Stimulated activated CD8-positive, alpha-beta memory T cell treated with anti-CD3 and anti-CD28 coated beads, Interleukin-15, amount 100 ng/mL, for 1 hour (primary cell): ENCODE data around the gene STYXL1.
"Not testable (repeated sequence)": the region's sequence is repeated elsewhere in the genome, so short reads cannot be mapped to it uniquely, and the experiment has no call there.

Experiments used
- DNase-seq: peaks from one replicate; pipeline ENCODE4 v3.0.0-alpha.2; 2020; ENCODE audit warnings: low read depth

Gene STYXL1

DNA sequence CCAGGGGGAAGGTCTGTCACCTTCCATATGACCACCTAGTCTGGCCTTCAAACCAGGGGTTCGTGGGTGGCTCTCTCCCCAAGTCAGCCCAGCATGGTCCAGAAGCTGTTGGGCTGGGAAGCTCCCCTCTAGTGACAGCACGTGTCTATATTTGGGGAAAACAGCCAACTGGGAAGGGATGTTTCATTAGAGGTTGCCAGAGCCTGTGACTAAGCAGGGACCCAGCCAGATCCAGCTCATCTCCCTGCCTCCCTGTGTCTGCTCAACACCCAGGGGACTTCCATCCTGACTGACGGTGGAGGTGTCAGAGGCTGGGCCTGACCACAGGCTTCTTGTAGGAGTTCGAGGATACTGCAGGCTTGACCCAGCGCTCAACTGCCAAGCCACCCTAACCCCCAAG is 10.5 kb downstream of the STYXL1 start:
- no peak for DNase-seq

DNA sequence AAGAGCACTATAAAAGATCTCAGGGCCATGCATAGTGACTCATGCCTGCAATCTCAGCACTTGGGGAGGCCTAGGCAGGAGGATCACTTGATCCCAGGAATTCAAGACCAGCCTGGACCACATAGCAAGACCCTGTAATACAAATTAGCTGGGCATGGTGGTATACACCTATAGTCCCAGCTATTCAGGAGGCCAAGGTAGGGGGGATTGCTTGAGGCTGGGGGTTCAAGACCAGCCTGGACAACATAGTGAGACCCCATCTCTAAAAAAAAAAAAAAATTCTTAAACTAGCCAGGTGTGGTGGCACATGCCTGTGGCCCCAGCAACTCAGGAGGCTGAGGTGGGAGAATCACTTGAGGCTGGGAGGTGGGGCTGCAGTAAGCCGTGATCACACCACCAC is 15.8 kb downstream of the STYXL1 start:
- DNase-seq, result no peak

DNA sequence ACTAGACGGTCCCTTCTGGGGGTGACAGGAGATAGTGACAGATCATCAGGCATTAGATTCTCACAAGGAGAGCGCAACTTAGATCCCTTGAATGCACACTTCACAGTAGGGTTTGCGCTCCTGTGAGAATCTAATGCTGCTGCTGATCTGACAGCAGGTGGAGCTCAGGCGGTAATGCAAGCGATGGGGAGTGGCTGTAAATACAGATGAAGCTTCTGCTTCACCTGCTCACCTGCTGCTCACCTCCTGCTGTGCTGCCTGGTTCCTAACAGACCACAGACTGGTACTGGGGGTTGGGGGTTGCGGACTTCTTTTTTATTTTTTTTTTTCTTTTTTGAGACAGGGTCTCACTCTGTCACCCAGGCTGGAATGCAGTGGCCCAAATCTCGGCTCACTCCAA is 18.1 kb downstream of the STYXL1 start:
- DNase-seq, result not testable (repeated sequence)

DNA sequence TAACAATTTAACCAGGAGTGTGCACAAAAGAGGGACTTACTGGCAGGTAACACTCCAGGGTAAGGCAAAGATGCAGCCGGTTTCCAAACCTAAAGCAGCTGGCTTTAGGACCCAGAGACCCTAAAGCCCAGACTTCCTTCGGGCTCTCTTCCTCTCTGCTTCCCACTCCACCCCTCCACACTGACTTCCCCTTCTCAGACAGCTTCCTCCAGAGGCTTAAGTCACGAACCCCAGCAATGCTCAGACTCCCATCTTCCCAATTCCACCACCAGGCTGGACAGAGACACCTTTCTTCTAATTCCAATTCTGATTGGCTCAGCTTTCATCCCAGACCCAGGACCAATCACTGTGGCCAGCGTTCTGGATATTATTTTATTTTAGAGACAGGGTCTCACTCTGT is 24.8 kb downstream of the STYXL1 start:
- DNase-seq, result no peak

DNA sequence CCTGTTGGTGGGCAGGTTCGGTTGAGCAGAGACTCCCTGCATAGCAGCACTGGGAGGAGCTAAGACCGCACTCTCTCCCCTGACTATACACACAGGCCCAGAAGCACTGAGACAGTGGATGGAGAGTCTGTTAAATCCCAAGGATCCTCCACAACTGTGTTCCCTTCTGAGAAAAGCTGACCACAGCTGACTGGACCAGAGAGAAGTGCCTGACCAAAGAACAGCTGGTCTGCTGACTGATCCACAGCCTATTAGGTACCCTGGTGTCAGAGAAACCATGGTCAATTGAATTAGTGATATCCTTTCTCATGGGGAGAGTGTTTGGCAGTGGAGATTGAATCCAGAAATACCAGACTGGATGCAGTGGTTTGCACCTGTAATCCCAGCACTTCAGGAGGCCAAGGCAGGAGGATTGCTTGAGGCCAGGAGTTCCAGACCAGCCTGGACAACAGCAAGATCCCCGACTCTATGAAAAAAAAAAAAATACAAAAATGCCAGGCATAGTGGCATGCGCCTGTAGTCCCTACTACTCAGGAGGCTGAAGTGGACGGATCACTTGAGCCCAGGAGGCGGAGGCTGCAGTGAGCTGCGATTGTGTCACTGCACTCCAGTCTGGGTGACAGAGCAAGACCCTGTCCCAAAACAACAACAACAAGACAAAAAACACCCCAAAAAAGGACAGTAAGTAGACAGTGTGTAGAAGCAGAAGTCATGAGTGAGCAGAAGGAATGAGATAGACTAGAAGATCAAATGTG is 25.6 kb downstream of the STYXL1 start:
- no peak for DNase-seq

DNA sequence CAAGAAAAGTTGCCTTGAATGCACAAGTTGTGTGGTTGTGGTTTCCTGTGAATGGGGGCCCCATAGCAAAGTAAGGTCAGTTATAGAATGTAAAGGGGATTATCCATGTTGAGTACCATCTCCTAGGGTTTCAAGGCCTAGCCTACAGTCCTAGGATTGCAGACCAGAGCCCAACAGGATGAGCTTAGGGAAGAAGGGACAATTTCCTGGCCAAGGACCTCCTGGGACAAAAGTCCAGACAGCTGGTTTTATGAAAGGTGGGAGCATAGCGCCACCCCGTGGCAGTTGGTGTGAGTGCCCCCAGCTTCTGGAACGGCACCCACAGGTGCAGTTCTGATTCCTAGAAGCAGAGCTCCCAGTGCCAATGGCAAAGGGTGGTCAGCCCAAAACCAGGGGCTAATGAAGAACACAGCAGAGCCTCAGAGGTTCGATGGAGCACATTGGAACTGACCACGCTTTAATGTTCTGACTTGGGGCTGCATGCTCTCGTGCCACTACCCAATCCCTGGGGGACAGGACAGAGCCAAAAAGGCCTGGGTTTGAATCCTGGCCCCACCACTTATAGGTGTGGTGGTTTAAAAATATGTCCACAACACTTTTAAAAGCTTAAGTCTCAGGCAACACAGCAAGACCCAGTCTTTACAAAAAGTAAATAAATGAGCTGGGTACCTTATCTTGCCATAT is 27.6 kb downstream of the STYXL1 start:
- DNase-seq, result peak; percentile 46

DNA sequence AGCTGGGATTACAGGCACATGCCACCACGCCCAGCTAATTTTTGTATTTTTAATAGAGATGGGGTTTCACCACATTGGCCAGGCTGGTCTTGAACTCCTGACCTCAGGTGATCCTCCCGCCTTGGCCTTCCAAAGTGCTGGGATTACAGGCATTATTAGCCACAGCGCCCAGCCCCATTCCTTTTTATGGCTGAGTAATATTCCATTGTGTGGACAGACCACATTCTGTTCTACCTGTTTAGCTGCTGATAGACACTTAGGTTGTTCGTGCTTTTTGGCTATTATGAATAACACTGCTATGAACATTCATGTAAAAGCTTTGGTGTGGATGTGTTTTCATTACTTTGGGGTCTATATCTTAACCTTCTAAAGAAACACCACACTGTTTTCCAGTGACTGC is 29.3 kb downstream of the STYXL1 start:
- not testable (repeated sequence) for DNase-seq

DNA sequence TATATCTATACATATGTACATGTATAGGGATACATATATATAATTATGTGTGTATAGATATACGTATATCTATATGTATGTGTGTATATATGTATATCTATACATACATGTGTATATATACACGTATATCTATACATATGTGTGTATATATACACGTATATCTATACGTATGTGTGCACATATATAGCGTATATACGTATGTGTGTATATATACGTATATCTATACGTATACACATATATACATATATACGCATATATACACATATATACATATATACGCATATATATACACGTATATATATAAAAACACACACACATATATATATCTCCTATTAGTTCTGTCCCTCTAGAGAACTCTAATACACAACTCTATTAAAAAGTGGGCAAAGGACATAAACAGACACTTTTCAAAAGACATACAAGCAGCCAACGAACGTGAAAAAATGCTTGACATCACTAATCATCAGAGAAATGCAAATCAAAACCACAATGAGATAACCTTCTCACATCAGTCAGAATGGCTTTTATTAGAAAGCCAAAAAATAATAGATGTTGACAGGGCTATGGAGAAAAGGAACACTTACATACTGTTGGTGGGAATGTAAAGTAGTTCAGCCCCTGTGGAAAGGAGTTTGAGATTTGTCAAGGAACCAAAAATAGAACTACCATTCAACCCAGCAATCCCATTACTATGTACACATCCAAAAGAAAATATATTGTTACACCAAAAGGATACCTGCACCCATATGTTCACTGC is 31.4 kb downstream of the STYXL1 start:
- no peak for DNase-seq

DNA sequence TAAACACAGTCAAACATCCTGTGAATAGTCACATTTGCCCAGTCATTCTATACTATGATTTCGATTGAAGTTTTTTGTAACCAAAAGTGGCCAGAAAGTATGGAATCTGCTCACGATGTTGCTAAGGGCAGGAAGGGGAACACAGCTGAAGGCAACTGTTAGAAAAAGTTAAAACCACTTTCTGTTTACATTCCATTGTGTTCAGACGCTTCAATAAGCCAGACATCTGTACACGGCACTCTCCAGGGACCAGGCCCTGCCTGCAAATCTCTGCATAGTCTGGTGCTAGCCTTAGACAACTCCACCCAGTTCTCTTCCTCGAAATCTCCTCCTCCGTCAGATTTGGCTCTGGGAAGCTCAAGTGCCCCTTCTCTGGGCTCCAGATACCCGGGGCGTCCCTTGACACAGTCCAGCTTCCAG is 36.3 kb downstream of the STYXL1 start:
- no peak for DNase-seq

DNA sequence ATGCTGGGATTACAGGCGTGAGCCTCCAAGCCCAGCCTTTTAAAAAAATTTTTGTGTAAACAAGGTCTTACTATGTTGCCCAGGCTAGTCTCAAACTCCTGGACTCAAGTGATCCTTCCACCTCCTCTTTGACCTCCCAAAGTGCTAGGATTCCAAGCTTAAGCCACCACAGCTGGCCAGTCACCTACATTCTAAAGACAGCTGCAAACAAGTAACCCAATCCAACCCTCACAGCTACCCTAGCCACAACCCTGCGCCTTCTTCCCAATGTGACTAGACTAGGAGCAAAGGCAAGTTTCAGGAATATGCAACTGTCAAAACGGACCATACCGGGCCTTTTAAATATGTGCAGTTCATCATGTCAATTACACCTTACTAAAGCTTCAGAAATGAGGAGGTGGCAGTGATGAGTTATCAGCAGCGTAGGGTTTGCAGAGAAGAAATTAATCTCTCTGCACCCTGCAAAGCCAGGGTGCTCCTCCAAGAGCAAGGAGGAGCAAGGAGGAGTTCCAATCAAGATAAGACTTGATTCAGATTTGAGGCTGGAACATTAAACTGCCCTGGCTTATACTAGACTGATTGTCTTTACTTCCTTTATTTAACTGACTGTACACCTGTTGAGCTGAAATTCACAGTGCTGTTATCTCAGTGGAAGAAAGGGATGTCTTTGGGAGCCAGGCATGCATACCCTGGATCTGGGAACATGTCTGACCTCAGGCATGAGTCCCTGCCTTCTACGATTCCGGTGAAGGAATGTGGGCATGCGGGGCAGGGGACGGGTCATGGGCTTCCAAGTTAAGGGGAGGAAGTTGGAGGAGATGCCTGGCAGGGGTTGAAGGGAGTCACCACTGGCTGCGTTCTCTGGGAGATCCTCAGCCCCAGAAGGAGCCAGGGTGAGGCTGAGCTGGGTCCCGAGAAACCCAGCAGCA is 37.9 kb downstream of the STYXL1 start:
- no peak for DNase-seq

DNA sequence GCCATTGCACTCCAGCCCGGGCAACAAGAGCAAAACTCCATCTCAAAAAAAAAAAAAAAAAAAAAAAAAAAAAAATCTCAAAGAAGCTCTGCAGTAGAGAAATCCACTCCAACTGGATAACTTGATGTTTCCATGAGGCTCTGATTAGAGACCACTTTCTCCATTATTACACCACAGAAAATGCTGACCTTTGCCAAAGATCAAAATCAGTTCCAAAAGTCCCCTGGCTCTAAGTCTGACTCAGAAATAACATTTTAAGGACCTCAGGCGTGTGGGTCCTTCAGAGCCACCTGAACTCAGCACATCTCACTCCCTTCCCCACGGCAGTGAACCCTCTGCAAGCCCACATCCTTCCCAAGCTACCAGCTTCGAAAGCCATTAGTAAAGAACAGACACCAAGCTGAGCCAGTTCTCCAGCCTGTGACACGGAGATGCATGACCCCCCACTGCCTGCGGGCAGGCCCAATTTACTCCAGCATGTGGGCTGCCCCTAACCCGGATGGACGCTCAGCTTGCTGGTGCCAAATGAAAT is 39.6 kb downstream of the STYXL1 start:
- DNase-seq, result no peak

DNA sequence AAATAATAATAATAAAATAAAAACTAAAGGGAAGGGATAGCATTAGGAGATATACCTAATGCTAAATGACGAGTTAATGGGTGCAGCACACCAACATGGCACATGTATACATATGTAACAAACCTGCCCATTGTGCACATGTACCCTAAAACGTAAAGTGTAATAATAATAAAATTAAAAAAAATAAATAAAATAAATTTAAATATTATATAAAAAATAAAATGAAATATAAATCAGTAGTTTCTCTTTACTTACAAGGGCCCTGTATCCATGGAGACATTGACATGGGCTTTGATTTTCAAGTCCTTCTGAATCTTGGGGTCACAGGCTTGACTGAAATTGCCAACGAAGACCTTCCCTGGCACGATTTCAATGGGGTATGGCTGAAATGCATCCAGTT is 42.8 kb downstream of the STYXL1 start:
- not testable (repeated sequence) for DNase-seq

DNA sequence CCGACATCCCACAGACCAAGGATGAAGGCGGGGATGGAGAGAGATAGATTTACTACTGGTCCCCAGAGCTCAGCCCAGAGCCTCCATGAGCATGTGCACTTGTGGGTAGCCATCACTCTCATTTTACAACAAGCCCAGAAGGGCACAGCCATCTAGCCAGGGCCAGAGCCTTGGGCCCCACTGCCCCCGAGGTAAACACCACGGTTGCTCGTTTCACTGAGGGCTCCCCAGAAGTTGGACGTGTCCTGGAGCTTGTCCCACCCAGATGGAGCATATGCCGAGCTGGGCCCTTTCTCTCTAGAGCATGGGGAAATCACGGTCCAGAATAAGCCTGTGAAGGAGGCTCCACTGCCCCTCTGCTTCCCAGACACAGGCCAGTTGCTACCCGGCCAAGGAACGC is 44.4 kb downstream of the STYXL1 start:
- no peak for DNase-seq

DNA sequence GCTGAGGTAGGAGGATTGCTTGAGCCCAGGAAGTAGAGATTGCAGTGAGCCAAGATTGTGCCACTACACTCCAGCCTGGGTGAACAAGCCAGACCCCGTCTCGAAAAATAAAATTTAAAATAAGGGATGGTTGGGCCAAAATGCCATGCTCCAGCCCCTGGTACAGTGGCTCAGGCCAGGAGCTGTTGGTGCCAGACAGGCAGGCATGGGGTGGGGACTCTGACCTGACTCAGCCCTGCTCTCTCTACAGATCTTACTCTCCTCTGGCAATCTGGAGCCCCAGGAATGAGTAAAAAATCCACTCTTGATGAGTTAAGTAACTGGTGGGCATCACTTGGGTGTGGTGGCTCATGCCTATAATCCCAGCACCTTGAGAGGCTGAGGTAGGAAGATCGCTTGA is 45.0 kb downstream of the STYXL1 start:
- no peak for DNase-seq

DNA sequence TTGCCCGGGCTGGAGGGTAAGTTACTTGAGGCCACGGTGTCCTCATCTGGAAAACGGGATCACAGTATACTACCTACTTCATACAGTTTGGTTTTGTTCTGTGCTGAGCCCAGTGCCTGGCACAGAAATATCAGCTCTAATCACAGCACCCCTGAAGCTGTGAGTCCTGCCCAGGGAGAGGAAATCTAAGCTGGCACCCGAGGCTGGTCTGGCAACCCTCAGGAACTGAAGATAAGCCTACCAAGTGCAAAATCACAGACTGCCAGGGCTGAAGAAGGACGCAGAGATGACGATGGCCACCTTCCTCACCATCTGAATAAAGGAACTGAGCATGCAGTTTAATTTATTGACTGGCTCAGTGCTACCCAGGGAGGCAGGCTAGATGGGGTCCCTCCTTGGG is 45.7 kb downstream of the STYXL1 start:
- DNase-seq, result no peak

DNA sequence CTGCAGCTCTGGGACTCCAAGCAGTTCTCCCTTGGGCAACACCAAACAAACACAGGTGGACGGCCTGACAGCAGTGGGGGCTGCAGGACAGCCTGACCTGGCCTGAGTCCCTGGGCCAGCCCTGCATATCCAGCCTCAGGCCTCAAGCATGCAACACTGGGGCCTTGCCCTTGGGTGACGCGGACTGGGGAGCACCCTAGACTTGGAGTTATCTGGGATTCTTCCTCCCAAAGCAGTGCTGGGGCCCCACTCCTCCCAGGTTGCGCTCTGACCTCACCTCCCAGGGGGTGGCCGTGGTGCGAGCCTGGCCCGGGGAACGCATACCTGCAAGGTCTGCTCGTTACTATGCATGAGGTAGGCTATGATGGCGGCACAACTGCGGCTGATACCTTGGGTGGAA is 47.2 kb downstream of the STYXL1 start:
- DNase-seq, result no peak

DNA sequence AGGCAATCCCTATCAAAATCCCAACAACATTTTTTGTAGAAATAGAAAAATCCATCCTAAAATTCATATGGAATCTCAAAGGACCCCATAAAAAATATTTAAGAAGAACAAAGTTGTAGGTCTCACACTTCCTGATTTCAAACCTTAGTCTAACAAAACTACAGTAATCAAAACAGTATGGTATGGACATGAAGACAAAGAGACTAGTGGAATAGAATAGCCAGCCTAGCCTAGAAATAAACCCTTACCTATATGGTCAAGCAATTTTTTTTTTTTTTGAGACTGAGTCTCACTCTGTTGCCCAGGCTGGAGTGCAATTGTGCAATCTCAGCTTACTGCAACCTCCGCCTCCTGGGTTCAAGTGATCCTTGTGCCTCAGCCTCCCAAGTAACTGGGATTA is 49.8 kb downstream of the STYXL1 start:
- no peak for DNase-seq

DNA sequence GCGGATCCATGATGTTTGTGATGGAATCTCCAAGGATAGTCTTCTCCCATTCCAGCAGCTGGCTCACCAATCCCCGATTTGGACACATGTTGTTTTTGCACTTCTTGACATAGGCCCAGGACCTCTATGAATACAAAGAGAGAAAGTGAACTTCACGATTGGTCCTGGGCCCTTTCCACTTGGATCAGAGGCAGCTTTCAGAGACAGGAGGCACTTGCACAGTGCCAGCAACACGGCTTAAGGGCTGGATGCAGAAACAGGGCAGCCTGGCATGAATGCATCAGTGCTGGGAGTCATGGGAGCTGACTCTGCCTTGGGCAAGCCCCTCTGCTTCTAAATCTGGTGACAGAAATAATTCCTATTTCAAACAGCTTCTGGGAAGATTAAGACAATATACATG is 51.3 kb downstream of the STYXL1 start:
- DNase-seq, result no peak

DNA sequence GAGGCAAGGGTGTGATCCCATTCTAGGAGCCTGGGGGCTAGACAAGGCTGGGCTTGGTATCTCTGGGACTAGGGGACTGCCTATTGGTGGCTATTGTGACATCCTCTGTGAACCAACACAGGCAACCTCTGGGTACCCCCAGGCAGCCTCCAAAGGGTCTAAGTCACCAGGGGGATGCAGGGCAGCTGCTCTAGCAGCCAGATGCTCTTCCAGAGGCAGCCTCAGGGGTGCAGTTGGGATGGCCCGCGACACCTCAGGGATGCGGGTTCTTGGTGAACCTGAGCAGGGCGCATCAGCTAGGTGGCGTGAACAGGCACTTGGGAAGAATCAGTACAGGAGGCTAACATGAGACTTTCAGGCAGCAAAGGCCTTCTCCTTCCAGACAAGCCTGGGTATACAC is 51.8 kb downstream of the STYXL1 start:
- DNase-seq, result no peak

DNA sequence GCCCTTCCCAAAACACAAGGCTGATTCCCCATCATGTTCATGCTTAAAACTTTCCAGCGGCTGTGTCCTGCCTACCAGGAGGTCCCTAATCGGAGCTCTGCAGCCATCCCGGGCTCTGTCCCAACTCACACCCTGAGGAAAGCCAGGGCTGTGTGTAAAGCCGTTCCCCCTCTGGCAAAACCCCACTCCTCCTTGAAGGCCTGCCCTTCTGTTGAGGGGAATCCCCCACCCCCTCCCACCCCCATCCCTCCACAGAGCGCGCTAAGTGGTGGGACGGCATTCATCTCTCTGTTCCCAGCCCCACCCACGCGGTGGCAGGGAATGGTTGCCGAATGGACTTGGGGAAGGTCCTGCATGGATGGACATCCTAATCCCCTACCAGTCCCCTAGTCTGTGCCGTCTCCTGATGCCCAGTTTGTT is 52.7 kb downstream of the STYXL1 start:
- DNase-seq, result no peak

DNA sequence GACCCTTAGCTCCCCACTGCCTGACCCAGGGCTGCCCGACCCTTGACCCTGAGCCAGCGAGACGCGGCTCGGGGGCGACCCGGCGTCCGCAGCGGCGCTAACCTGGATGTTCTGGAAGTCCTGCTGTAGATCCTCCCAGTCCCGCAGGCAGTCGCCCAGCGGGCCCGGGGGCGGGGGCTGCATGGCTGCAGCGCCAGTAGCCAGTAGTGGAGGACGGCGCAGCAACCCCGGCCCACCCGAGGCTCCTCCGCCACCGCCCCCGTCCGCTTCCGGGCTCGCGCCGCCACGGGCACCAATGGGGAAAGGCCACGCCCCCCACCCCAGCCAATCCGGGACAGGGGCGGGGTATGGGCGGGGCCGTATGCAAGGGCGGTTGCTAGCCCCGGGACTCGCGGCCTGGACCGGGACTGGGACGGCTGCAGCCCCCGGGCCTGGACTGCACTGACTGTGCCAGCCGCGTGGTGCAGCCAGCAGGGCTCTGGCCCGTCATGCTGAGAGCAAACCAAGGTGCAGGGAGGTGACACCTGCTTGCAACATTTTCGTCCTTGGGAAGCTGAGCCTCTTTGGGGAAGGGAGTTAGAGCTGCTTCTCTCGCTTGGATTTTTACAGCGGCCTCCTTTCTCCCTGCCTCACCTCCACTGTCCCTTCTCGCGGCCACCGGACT is 53.3 kb downstream of the STYXL1 start, which contains the start of gene TMEM120A:
TMEM120A (minus strand) TSS at position 208 of the 664 bp plus-strand sequence; CDS start at position 183, 25 bp downstream.
- peak; percentile 89 for DNase-seq
